ENCODE measurements around the gene SLFNL1. TPM values are rescaled to one million over a fixed set of nuclear protein-coding genes. Genes with fewer than 3 reads are reported as not detected.

SLFNL1 gene
- total RNA-seq, 1 donor from 2014 or later, result 0.30 TPM

- H3K4me1 Mint-ChIP-seq (ENCODE audit: unreplicated experiment), result peaks cover 12% of the 10 kb centered on the region
- no peak for DNase-seq (ENCODE audit: extremely low spot score, unreplicated experiment)
- no peak overlapping the region for H3K4me3 Mint-ChIP-seq (ENCODE audit: unreplicated experiment)
- no peaks in the 10 kb centered on the region for H3K9me3 Mint-ChIP-seq (ENCODE audit: unreplicated experiment)
- no peak for TF ChIP-seq CTCF (IDR thresholded peaks at IDR 0.05)
- H3K27ac Mint-ChIP-seq (ENCODE audit: unreplicated experiment), result no peak overlapping the region
- no peaks in the 10 kb centered on the region for H3K27me3 Mint-ChIP-seq (ENCODE audit: unreplicated experiment)
- peaks cover 44% of the 10 kb centered on the region for H3K36me3 Mint-ChIP-seq (ENCODE audit: unreplicated experiment)
Measured at GRCh38 chr1:40986956-40987355, 34.6 kb downstream of the SLFNL1 start.

GRCh38 chr1:40986328-40986783, 35.2 kb downstream of the SLFNL1 start:
- no peak overlapping the region for H3K4me3 Mint-ChIP-seq (ENCODE audit: unreplicated experiment)
- H3K27ac Mint-ChIP-seq (ENCODE audit: unreplicated experiment), result no peak overlapping the region
- H3K4me1 Mint-ChIP-seq (ENCODE audit: unreplicated experiment), result peaks cover 18% of the 10 kb centered on the region
- no peak for TF ChIP-seq CTCF (IDR thresholded peaks at IDR 0.05)
- no peak for DNase-seq (ENCODE audit: extremely low spot score, unreplicated experiment)
- peaks cover 38% of the 10 kb centered on the region for H3K36me3 Mint-ChIP-seq (ENCODE audit: unreplicated experiment)
- H3K9me3 Mint-ChIP-seq (ENCODE audit: unreplicated experiment), result no peaks in the 10 kb centered on the region
- no peaks in the 10 kb centered on the region for H3K27me3 Mint-ChIP-seq (ENCODE audit: unreplicated experiment)

GRCh38 chr1:40985875-40986274, 35.6 kb downstream of the SLFNL1 start:
- Mint-ChIP-seq H3K4me3 (ENCODE audit: unreplicated experiment) (no peak overlapping the region), H3K4me1 (ENCODE audit: unreplicated experiment) (peaks cover 23% of the 10 kb centered on the region), H3K27ac (ENCODE audit: unreplicated experiment) (no peak overlapping the region), H3K36me3 (ENCODE audit: unreplicated experiment) (peaks cover 37% of the 10 kb centered on the region), H3K9me3 (ENCODE audit: unreplicated experiment) (no peaks in the 10 kb centered on the region), H3K27me3 (ENCODE audit: unreplicated experiment) (no peaks in the 10 kb centered on the region)
- no peak for DNase-seq (ENCODE audit: extremely low spot score, unreplicated experiment)
- no peak for TF ChIP-seq CTCF (IDR thresholded peaks at IDR 0.05)

- no peak for DNase-seq (ENCODE audit: extremely low spot score, unreplicated experiment)
- peaks cover 29% of the 10 kb centered on the region for H3K4me1 Mint-ChIP-seq (ENCODE audit: unreplicated experiment)
- H3K27ac Mint-ChIP-seq (ENCODE audit: unreplicated experiment), result no peak overlapping the region
- H3K4me3 Mint-ChIP-seq (ENCODE audit: unreplicated experiment), result no peak overlapping the region
- H3K9me3 Mint-ChIP-seq (ENCODE audit: unreplicated experiment), result no peaks in the 10 kb centered on the region
- no peak for TF ChIP-seq CTCF (IDR thresholded peaks at IDR 0.05)
- H3K36me3 Mint-ChIP-seq (ENCODE audit: unreplicated experiment), result peaks cover 32% of the 10 kb centered on the region
- no peaks in the 10 kb centered on the region for H3K27me3 Mint-ChIP-seq (ENCODE audit: unreplicated experiment)
Measured at GRCh38 chr1:40985161-40985560, 36.4 kb downstream of the SLFNL1 start.

GRCh38 chr1:40984531-40984930, 37.0 kb downstream of the SLFNL1 start:
- Mint-ChIP-seq H3K27me3 (ENCODE audit: unreplicated experiment) (no peaks in the 10 kb centered on the region), H3K4me3 (ENCODE audit: unreplicated experiment) (no peak overlapping the region), H3K9me3 (ENCODE audit: unreplicated experiment) (no peaks in the 10 kb centered on the region), H3K27ac (ENCODE audit: unreplicated experiment) (no peak overlapping the region), H3K36me3 (ENCODE audit: unreplicated experiment) (peaks cover 30% of the 10 kb centered on the region), H3K4me1 (ENCODE audit: unreplicated experiment) (peaks cover 29% of the 10 kb centered on the region)
- DNase-seq (ENCODE audit: extremely low spot score, unreplicated experiment), result no peak
- TF ChIP-seq CTCF (IDR thresholded peaks at IDR 0.05), result no peak
